Measurements from ENCODE around the gene ARF3. TPM values are rescaled to one million over a fixed set of nuclear protein-coding genes. Genes with fewer than 3 reads are reported as not detected.

Gene ARF3
- polyA plus RNA-seq, 3 donors, result 56.5 to 88.5 (median 58.4) TPM

DNA sequence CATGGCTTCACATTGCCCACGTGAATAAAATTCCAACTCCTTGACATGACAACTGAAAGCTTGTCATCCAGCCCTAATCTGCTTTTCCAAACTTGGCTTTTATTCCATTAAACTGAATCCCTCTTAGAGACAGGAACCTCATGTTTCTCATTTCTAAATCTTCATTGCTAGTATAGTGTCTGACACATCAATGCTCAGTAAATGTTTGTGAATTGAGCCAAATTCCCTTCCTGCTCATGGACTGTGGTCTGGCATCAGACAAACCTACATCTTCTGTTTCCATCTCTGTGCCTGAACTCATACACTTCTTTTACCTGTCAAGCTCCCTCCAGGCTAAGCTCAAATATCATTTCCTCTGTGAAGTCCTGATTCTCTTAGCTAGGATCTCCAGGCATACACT lies 27.7 kb downstream of the ARF3 start:
- no peak overlapping the region for H3K4me2 ChIP-seq (replicated peaks; ENCODE audit: extremely low read depth, low read length, poor library complexity, severe bottlenecking)
- H3K27me3 ChIP-seq (ENCODE audit: control insufficient read depth in 2 of 2, insufficient read depth in 2 of 2, low read length in 2 of 2), result no peaks in the 10 kb centered on the region
- Mint-ChIP-seq H3K4me3 (no peak overlapping the region), H3K27me3 (ENCODE audit: low read depth in 3 of 3) (peaks cover 0 to 1% (median 0%) of the 10 kb centered on the region in 3 donors), H3K4me1 (peaks cover 7% of the 10 kb centered on the region), H3K27ac (peak overlapping the region in 2 of 7 donors; percentile 34), H3K9me3 (peaks cover 0 to 1% (median 0%) of the 10 kb centered on the region in 7 donors), H3K36me3 (peaks cover 54 to 70% of the 10 kb centered on the region in 2 donors)
- 100% methylated on average over 1 of the region's 1 CpG for WGBS (ENCODE audit: insufficient coverage)
- DNase-seq, result no peak
- H3K27ac ChIP-seq (ENCODE audit: low read depth in 1 of 2, low read length in 2 of 2), result no peak overlapping the region
- no peak overlapping the region for H3K4me3 ChIP-seq (replicated peaks in 1 of 3; ENCODE audit: low read depth in 2 of 3, low read length in 3 of 3)
- peaks cover 8% of the 10 kb centered on the region in 2 donors for H3K4me1 ChIP-seq (ENCODE audit: control insufficient read depth in 1 of 2, insufficient read depth in 2 of 2, low read length in 2 of 2)
- TF ChIP-seq, protein P1, sequence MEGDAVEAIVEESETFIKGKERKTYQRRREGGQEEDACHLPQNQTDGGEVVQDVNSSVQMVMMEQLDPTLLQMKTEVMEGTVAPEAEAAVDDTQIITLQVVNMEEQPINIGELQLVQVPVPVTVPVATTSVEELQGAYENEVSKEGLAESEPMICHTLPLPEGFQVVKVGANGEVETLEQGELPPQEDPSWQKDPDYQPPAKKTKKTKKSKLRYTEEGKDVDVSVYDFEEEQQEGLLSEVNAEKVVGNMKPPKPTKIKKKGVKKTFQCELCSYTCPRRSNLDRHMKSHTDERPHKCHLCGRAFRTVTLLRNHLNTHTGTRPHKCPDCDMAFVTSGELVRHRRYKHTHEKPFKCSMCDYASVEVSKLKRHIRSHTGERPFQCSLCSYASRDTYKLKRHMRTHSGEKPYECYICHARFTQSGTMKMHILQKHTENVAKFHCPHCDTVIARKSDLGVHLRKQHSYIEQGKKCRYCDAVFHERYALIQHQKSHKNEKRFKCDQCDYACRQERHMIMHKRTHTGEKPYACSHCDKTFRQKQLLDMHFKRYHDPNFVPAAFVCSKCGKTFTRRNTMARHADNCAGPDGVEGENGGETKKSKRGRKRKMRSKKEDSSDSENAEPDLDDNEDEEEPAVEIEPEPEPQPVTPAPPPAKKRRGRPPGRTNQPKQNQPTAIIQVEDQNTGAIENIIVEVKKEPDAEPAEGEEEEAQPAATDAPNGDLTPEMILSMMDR (IDR thresholded peaks at IDR 0.05), result no peak
- no peaks in the 10 kb centered on the region for H3K9me3 ChIP-seq (replicated peaks in 1 of 2; ENCODE audit: control insufficient read depth in 1 of 2, insufficient read depth in 1 of 2, low read length in 2 of 2)
- H4K20me1 ChIP-seq (ENCODE audit: insufficient read depth, low read length), result peaks cover 28% of the 10 kb centered on the region
- peaks cover 54 to 68% of the 10 kb centered on the region in 2 donors for H3K36me3 ChIP-seq (replicated peaks in 1 of 2; ENCODE audit: control insufficient read depth in 1 of 2, insufficient read depth in 2 of 2, low read length in 2 of 2)
- H3K79me2 ChIP-seq (ENCODE audit: insufficient read depth, low read length), result no peaks in the 10 kb centered on the region
- intact Hi-C loops (cut with micrococcal nuclease), result no loop called here
- H3K9ac ChIP-seq (ENCODE audit: insufficient read depth, low read length, poor library complexity, severe bottlenecking), result no peak overlapping the region
- no peak overlapping the region for H2AFZ ChIP-seq (ENCODE audit: insufficient read depth, low read depth, low read length, poor library complexity, severe bottlenecking)

DNA sequence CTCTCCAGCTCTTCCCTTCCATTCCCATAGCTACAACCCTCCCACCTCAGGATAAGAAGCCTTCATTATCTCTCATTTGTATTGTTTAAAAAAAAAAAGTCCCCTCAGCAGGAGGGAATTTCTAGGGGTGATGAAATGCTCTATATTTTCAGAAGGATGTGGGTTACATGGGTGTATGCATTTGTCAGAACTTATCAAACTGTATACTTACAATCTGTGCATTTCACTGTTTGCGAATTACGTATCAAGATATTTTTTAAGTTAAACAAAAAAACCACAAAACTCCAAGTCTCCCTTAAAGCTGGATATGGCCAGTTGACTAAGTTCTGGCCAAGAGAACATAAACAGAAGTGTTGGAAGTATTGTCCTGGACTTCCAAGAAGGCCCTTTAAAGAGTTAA lies 30.0 kb downstream of the ARF3 start:
- Histone ChIP-seq H3K9me3 (replicated peaks in 1 of 2; ENCODE audit: control insufficient read depth in 1 of 2, insufficient read depth in 1 of 2, low read length in 2 of 2) (no peaks in the 10 kb centered on the region), H3K79me2 (ENCODE audit: insufficient read depth, low read length) (no peaks in the 10 kb centered on the region), H3K4me3 (replicated peaks in 1 of 3; ENCODE audit: low read depth in 2 of 3, low read length in 3 of 3) (no peak overlapping the region), H3K27ac (ENCODE audit: low read depth in 1 of 2, low read length in 2 of 2) (no peak overlapping the region), H3K36me3 (replicated peaks in 1 of 2; ENCODE audit: control insufficient read depth in 1 of 2, insufficient read depth in 2 of 2, low read length in 2 of 2) (peaks cover 36 to 56% of the 10 kb centered on the region in 2 donors), H3K27me3 (ENCODE audit: control insufficient read depth in 2 of 2, insufficient read depth in 2 of 2, low read length in 2 of 2) (no peaks in the 10 kb centered on the region), H4K20me1 (ENCODE audit: insufficient read depth, low read length) (peaks cover 17% of the 10 kb centered on the region), H2AFZ (ENCODE audit: insufficient read depth, low read depth, low read length, poor library complexity, severe bottlenecking) (no peak overlapping the region), H3K4me1 (ENCODE audit: control insufficient read depth in 1 of 2, insufficient read depth in 2 of 2, low read length in 2 of 2) (peaks cover 10 to 11% of the 10 kb centered on the region in 2 donors), H3K9ac (ENCODE audit: insufficient read depth, low read length, poor library complexity, severe bottlenecking) (no peak overlapping the region), H3K4me2 (replicated peaks; ENCODE audit: extremely low read depth, low read length, poor library complexity, severe bottlenecking) (no peak overlapping the region)
- H3K27ac Mint-ChIP-seq, result no peak overlapping the region
- peaks cover 49 to 69% of the 10 kb centered on the region in 2 donors for H3K36me3 Mint-ChIP-seq
- DNase-seq, result no peak
- no CpG with 5 or more reads among the region's 2 CpGs for WGBS (ENCODE audit: insufficient coverage)
- peaks cover 0 to 1% (median 0%) of the 10 kb centered on the region in 3 donors for H3K27me3 Mint-ChIP-seq (ENCODE audit: low read depth in 3 of 3)
- no peak overlapping the region for H3K4me3 Mint-ChIP-seq
- TF ChIP-seq, protein P1 (IDR thresholded peaks at IDR 0.05), result no peak
- intact Hi-C loops (cut with micrococcal nuclease), result no loop called here
- peaks cover 0 to 1% (median 0%) of the 10 kb centered on the region in 7 donors for H3K9me3 Mint-ChIP-seq
- peaks cover 14% of the 10 kb centered on the region for H3K4me1 Mint-ChIP-seq
